ENCODE measurements around the gene CCDC33. TPM values are rescaled to one million over a fixed set of nuclear protein-coding genes. Genes with fewer than 3 reads are reported as not detected.

CCDC33 gene
- total RNA-seq, 1 experiment from 2014 or later = not detected

DNA sequence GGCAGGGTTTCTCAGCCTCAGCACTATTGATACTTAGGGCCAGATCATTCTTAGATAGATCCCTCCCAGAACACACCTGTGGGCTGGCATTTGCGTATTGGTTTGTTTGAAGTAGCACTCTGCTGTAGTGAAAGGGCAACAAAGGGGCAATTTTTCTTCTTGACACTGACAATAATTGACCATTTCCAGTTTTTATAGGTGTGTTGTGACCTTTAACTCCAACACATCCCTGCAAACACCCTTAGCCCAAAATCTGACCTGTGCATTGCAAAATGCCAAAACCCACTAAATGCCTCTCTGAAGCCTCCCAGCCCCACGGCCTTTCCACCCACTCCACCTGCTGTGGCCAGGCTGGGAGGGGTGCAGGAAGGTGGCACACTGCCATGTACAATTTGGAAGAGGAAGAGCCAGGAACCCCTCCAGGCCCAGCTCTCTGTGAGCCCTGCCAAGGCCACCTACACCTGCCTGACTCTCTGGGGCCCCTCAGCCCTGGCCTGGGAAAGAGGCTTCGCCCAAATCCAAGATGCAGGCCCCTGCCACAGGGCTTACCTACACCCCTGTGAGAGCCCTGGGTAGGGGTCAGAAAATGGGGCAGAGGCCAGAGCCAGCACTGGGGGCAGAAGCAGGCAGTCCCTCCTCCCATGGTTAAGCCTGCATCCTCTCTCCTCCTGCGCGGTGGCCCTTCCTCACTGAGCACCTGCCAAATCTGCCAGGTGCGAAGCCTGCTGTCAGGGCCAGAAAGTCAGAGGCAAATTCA lies 140.9 kb downstream of the CCDC33 start:
- DNase-seq (ENCODE audit: extremely low read depth, low read depth) = no peak

GRCh38 chr15:74377831-74378766 lies 142.0 kb downstream of the CCDC33 start:
- no peak for DNase-seq (ENCODE audit: extremely low read depth, low read depth)

GRCh38 chr15:74378848-74379247 lies 142.7 kb downstream of the CCDC33 start:
- DNase-seq (ENCODE audit: extremely low read depth, low read depth) = no peak

DNA sequence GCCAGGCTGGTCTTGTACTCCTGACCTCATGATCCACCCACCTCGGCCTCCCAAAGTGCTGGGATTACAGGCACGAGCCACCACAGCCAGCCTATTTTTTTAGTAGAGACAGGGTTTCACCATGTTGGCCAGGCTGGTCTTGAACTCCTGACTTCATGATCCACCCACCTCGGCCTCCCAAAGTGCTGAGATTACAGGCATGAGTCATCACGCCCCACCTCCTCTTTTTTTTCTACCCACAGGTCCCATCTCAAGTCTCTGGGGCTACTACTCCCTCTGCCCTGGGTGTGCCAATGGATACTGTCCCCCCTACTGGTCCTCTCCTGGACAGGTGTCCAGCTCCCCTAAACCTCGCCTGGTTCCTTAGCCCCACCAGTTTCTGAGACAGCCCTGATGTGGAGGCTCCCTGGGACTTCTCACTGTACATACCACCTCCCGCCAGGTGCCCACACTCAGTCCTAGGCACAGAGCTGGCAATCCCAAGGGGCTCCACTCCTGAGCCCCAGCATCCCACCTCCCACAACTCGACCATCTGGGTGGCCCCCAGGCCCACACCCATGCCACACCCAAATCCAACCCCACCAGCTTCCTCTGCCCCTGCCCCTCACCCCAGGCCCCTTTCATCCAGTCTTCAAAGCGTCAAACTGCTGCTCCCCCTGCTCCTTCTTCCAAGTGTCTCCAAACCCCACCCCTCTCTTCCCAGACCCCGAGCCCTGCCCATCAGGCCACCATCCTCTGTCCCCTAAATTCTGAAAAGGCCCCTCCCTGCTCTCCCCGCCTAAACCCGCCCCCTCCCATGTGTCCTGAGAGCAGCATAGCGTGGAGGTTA lies 144.4 kb downstream of the CCDC33 start:
- DNase-seq (ENCODE audit: extremely low read depth, low read depth) = no peak

GRCh38 chr15:74381190-74381453 lies 145.0 kb downstream of the CCDC33 start:
- DNase-seq (ENCODE audit: extremely low read depth, low read depth) = no peak

- no peak for DNase-seq (ENCODE audit: extremely low read depth, low read depth)
These were observed 145.4 kb downstream of the CCDC33 start for GRCh38 chr15:74381481-74381880.

- DNase-seq (ENCODE audit: extremely low read depth, low read depth) = peak; percentile 75
These were observed 146.1 kb downstream of the CCDC33 start for GRCh38 chr15:74382004-74382816.

DNA sequence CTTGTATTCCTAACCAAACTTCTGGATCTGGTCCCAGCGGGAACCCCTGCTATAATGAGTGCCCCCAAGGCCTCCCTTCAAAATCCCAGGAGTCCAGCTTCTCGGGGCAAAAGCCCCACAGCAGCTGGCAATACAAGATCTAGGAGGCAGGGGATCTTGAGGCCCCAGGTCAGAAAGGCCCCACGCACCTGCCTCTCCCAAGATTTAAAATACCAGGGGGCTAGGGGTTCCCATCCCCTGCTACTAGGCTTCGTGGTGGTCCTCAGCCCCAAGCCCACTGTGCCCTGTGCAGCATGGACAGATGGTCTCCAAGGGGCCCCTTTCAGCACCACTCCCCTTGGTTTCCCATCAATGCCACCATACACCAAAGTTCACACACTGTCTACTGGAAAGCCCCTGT lies 147.2 kb downstream of the CCDC33 start:
- DNase-seq (ENCODE audit: extremely low read depth, low read depth) = no peak

- no peak for DNase-seq (ENCODE audit: extremely low read depth, low read depth)
These were observed 147.8 kb downstream of the CCDC33 start for GRCh38 chr15:74383695-74384565.

- no peak for DNase-seq (ENCODE audit: extremely low read depth, low read depth)
These were observed 148.4 kb downstream of the CCDC33 start for GRCh38 chr15:74384566-74384880.

- no peak for DNase-seq (ENCODE audit: extremely low read depth, low read depth)
These were observed 148.9 kb downstream of the CCDC33 start for GRCh38 chr15:74384881-74385643.

GRCh38 chr15:74385733-74386132 lies 149.6 kb downstream of the CCDC33 start:
- no peak for DNase-seq (ENCODE audit: extremely low read depth, low read depth)

Other genes starting within 250 kb of the CCDC33 start
- 4.3 and 6.3 TPM in 2 replicates for gene STOML1, start 244.0 kb upstream of the CCDC33 start, total RNA-seq (2014; rRNA removed; shearing (Covaris generic))
- gene PML, start 241.6 kb upstream of the CCDC33 start, total RNA-seq (2014; rRNA removed; shearing (Covaris generic)) = 9.6 and 10.1 TPM in 2 replicates
- gene GOLGA6A, start 153.8 kb upstream of the CCDC33 start, total RNA-seq (2014; rRNA removed; shearing (Covaris generic)) = not detected in 2 replicates
- gene ISLR2, start 105.7 kb upstream of the CCDC33 start, total RNA-seq (2014; rRNA removed; shearing (Covaris generic)) = not detected in 2 replicates
- gene ISLR, start 62.6 kb upstream of the CCDC33 start, total RNA-seq (2014; rRNA removed; shearing (Covaris generic)) = not detected in 2 replicates
- gene STRA6, start 33.5 kb upstream of the CCDC33 start, total RNA-seq (2014; rRNA removed; shearing (Covaris generic)) = 0.17 and 0.29 TPM in 2 replicates
- not detected in 2 replicates for gene CYP11A1, start 131.3 kb downstream of the CCDC33 start, total RNA-seq (2014; rRNA removed; shearing (Covaris generic))
- gene SEMA7A, start 197.6 kb downstream of the CCDC33 start, total RNA-seq (2014; rRNA removed; shearing (Covaris generic)) = 0.12 and 0.20 TPM in 2 replicates
- gene UBL7, start 224.8 kb downstream of the CCDC33 start, total RNA-seq (2014; rRNA removed; shearing (Covaris generic)) = 39.8 and 47.7 TPM in 2 replicates